ENCODE data around the gene RNF213.
A peak's percentile ranks its signal among the peaks of the same experiment; 100 is the strongest.
"Not testable (repeated sequence)": the region's sequence is repeated elsewhere in the genome, so short reads cannot be mapped to it uniquely, and the experiment has no call there.

Gene RNF213

DNA sequence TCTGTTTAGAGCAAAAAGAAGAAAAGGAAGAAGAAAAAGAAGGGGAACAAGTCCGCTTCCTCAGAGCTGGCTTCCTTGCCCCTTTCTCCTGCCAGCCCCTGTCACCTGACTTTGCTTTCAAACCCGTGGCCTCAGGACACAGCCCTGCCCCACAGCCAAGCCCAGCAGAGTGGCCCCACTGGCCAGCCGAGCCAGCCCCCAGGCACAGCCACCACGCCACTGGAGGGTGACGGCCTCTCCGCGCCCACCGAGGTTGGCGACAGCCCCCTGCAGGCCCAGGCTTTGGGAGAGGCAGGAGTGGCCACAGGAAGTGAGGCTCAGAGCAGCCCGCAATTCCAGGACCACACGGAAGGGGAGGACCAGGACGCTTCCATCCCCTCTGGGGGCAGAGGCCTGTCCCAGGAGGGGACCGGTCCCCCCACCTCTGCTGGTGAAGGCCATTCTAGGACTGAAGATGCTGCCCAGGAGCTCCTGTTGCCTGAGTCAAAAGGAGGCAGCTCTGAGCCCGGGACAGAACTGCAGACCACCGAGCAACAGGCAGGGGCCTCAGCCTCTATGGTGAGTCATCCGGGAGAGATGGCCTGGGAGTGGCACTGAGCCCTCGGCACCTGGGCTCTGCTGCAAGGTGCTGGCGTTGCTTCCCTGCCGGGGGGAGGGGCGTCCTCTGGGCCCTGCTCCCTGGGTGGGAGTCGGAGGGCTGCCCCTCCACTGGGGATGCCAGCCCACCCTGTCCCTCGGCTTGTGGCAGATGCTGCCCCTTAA, 27.3 kb downstream of the RNF213 start:
- Mint-ChIP-seq H3K36me3 (ENCODE audit: insufficient read depth) (peaks cover 70% of the 10 kb centered on the region), H3K9me3 (no peaks in the 10 kb centered on the region), H3K4me1 (ENCODE audit: low read depth in 2 of 2) (peaks cover 4 to 17% of the 10 kb centered on the region in 2 donors), H3K4me3 (no peak overlapping the region), H3K27ac (peak overlapping the region in 1 of 2 donors; percentile 75), H3K27me3 (no peaks in the 10 kb centered on the region)
- ATAC-seq (replicated peaks): no peak
- DNase-seq: no peak

DNA sequence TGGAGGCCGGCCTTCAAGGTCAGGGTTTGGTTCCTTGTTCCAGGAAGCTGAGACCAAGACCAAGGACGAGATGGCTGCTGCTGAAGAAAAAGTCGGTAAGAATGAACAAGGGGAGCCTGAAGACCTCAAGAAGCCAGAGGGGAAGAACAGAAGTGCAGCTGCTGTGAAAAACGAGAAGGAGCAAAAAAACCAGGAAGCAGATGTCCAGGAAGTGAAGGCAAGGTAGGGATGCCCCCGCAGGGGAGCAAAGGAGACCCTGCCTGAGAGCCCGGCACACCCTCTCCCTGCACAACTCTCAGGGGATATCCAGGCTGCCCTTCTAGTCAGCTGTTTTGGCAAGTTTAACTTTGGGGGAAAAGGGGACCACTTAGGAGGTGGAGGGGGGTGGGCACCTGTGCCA, 29.0 kb downstream of the RNF213 start:
- Mint-ChIP-seq H3K4me3 (peak overlapping the region in 1 of 2 donors; percentile 21), H3K9me3 (no peaks in the 10 kb centered on the region), H3K27ac (peak overlapping the region; percentile 60 to 75), H3K27me3 (no peaks in the 10 kb centered on the region), H3K4me1 (ENCODE audit: low read depth in 2 of 2) (peaks cover 2 to 14% of the 10 kb centered on the region in 2 donors), H3K36me3 (ENCODE audit: insufficient read depth) (peaks cover 78% of the 10 kb centered on the region)
- ATAC-seq (replicated peaks) (no peak), DNase-seq (no peak)

DNA sequence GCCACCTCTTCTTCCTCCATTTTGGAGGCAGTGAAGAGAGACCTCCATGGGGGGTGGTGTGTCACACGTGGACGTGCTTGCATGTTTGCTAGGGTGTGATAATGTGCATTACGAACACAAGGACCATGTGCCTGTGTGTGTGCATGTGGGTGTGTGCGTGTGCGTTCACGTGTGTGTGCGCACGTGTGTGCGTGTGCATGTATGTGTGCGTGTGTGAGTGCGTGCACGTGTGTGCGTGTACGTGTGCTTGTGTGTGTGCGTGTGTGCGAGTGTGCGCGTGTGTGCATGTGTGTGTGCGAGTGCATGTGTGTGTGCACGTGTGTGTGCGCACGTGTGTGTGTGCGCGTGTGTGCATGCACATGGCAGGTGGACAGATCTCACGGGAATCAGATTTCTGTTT, 29.5 kb downstream of the RNF213 start:
- DNase-seq (no peak), ATAC-seq (replicated peaks) (no peak)
- no peaks in the 10 kb centered on the region for H3K27me3 Mint-ChIP-seq
- H3K27ac Mint-ChIP-seq: no peak overlapping the region
- peaks cover 0 to 14% of the 10 kb centered on the region in 2 donors for H3K4me1 Mint-ChIP-seq (ENCODE audit: low read depth in 2 of 2)
- H3K36me3 Mint-ChIP-seq (ENCODE audit: insufficient read depth): peaks cover 82% of the 10 kb centered on the region
- H3K9me3 Mint-ChIP-seq: no peaks in the 10 kb centered on the region
- H3K4me3 Mint-ChIP-seq: no peak overlapping the region

DNA sequence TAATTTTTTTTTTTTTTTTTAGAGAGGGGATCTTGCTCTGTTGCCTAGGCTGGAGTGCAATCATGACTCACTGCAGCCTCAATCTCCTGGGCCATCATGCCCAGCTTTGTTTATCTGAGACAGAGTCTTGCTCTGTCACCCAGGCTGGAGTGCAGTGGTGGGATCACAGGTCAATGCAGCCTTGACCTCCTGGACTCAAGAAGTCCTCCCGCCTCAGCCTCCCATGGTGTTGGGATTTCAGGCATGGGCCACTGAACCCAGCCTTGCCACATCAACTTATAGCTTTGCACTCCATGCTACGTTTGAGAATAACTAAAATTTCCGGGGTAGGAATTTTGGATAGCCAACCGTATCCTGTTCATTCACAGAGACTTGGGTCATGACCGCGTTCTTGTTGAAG, 30.6 kb downstream of the RNF213 start:
- no peaks in the 10 kb centered on the region for H3K9me3 Mint-ChIP-seq
- H3K27ac Mint-ChIP-seq: no peak overlapping the region
- H3K4me3 Mint-ChIP-seq: no peak overlapping the region
- peaks cover 90% of the 10 kb centered on the region for H3K36me3 Mint-ChIP-seq (ENCODE audit: insufficient read depth)
- no peak for DNase-seq
- peaks cover 0 to 9% of the 10 kb centered on the region in 2 donors for H3K4me1 Mint-ChIP-seq (ENCODE audit: low read depth in 2 of 2)
- H3K27me3 Mint-ChIP-seq: no peaks in the 10 kb centered on the region
- ATAC-seq (replicated peaks): no peak

DNA sequence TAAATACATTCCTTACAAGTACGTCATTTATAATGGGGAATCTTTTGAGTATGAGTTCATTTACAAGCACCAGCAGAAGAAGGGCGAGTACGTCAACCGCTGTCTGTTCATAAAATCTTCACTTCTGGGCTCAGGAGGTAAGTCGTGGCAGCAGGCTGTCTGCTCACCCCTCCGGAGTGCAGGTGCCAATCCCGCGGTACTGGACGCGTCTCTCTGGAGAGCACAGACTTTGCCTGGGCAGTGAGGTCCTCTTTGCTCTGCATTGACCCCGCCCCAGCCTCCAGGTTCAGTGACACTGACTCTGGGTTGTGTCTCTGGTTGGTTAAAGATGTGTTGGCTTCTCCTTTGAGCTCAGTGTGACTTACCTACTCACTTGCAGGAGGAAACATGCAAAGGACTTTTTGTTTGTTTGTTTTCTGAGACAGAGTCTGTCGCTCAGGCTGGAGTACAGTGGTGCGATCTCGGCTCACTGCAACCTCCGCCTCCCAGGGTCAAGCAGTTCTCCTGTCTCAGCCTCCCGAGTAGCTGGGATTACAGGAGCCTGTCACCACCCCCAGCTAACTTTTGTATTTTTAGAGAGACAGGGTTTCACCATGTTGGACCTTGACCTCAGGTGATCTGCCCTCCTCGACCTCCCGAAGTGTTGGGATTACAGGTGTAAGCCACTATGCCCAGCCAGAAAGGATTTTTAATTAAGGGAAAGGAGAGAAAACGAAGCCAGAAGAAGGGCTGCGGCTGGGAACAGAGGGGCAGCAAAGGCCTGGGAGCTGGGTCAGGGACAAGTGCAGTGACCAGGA, 31.2 kb downstream of the RNF213 start:
- H3K27me3 Mint-ChIP-seq: no peaks in the 10 kb centered on the region
- H3K4me1 Mint-ChIP-seq (ENCODE audit: low read depth in 2 of 2): peaks cover 0 to 9% of the 10 kb centered on the region in 2 donors
- H3K36me3 Mint-ChIP-seq (ENCODE audit: insufficient read depth): peaks cover 95% of the 10 kb centered on the region
- H3K4me3 Mint-ChIP-seq: no peak overlapping the region
- no peak overlapping the region for H3K27ac Mint-ChIP-seq
- ATAC-seq (replicated peaks) (no peak), DNase-seq (no peak)
- no peaks in the 10 kb centered on the region for H3K9me3 Mint-ChIP-seq

DNA sequence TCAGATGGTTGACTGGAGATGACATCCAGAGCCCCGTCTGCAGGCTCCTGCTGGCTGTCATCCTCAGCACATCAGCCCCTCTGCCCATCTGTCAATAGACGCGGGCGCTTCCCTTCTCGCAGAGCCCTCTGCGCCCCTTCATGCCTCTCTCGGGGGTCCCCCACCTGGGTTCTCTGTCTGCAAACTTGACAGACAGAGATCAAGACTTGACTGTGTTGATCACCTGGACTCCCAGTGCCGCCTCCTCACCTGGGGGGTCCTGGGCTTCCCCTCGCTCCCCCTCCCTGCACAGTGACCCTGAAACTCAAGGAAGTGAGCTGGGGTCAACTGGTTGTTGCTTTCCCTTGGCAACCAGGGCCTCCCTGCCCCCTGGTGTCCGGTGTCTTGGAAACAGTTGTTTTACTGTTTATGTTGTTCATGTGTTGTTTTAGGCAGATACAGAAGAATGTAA, 31.9 kb downstream of the RNF213 start:
- ATAC-seq (replicated peaks) (no peak), DNase-seq (no peak)
- no peaks in the 10 kb centered on the region for H3K27me3 Mint-ChIP-seq
- H3K4me3 Mint-ChIP-seq: no peak overlapping the region
- H3K9me3 Mint-ChIP-seq: no peaks in the 10 kb centered on the region
- H3K4me1 Mint-ChIP-seq (ENCODE audit: low read depth in 2 of 2): peaks cover 0 to 9% of the 10 kb centered on the region in 2 donors
- peak overlapping the region in 1 of 2 donors; percentile 70 for H3K27ac Mint-ChIP-seq
- peaks cover 95% of the 10 kb centered on the region for H3K36me3 Mint-ChIP-seq (ENCODE audit: insufficient read depth)

DNA sequence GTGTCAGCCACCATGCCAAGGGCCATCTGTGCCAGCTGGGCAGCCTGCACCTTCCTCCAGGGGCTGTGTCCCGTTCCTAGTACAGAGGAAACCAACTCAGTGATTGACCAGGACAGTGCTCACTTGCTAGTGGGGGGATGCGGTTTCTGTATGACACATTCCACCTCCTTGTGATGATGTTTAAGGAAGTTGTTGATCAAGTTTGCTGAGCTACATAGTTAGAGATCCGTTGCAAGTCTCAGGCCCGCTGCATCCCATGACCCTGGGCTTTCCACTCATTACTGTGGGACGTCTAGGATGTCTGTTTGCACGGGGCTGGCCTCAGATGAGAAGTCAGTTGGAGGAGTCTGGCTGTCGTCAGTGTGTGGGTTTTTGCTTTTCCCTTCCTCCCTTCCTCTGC, 33.6 kb downstream of the RNF213 start:
- DNase-seq (no peak), ATAC-seq (replicated peaks) (no peak)
- H3K36me3 Mint-ChIP-seq (ENCODE audit: insufficient read depth): peaks cover 100% of the 10 kb centered on the region
- H3K9me3 Mint-ChIP-seq: no peaks in the 10 kb centered on the region
- no peak overlapping the region for H3K4me3 Mint-ChIP-seq
- H3K27me3 Mint-ChIP-seq: no peaks in the 10 kb centered on the region
- H3K27ac Mint-ChIP-seq: peak overlapping the region in 1 of 2 donors; percentile 58
- H3K4me1 Mint-ChIP-seq (ENCODE audit: low read depth in 2 of 2): peaks cover 0 to 9% of the 10 kb centered on the region in 2 donors

DNA sequence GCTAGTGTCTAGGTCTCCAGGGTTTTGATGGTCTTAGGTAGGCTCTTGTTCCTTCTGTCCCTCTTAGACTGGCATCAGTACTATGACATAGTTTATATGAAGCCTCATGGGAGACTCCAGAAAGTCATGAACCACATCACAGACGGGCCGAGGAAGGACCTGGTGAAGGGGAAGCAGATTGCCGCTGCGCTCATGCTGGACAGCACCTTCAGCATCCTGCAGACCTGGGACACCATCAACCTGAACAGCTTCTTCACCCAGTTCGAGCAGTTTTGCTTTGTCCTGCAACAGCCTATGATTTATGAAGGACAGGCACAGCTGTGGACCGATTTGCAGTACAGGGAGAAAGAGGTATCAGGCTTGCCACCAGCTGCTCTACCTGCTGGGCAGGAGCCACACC, 34.0 kb downstream of the RNF213 start:
- H3K27ac Mint-ChIP-seq: peak overlapping the region in 1 of 2 donors; percentile 58
- no peak overlapping the region for H3K4me3 Mint-ChIP-seq
- peaks cover 100% of the 10 kb centered on the region for H3K36me3 Mint-ChIP-seq (ENCODE audit: insufficient read depth)
- H3K27me3 Mint-ChIP-seq: no peaks in the 10 kb centered on the region
- peaks cover 0 to 8% of the 10 kb centered on the region in 2 donors for H3K4me1 Mint-ChIP-seq (ENCODE audit: low read depth in 2 of 2)
- no peak for ATAC-seq (replicated peaks)
- no peaks in the 10 kb centered on the region for H3K9me3 Mint-ChIP-seq
- no peak for DNase-seq

DNA sequence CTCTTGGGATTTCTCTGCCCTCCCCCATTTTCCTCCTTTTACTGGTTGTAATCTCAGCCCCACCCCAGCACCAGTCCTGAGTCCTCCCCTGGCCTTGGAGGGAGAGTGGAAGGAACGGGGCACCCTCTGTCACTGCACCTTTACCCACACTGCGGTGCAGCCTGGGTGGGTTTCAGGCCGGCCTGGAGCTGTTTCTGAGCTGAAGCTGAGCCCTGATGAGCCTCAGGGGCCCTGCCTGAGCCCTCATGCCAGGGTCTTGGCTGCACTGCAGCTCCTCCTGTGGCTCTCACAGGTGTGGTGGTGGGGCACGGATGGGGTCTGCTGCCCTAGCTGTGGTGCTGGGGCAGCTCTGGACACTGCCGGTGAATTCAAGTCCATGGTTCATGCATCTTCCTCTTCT, 34.5 kb downstream of the RNF213 start:
- Mint-ChIP-seq H3K4me3 (no peak overlapping the region), H3K4me1 (ENCODE audit: low read depth in 2 of 2) (peaks cover 0 to 12% of the 10 kb centered on the region in 2 donors), H3K27me3 (no peaks in the 10 kb centered on the region), H3K36me3 (ENCODE audit: insufficient read depth) (peaks cover 100% of the 10 kb centered on the region), H3K9me3 (no peaks in the 10 kb centered on the region), H3K27ac (peak overlapping the region in 1 of 2 donors; percentile 29)
- DNase-seq (no peak), ATAC-seq (replicated peaks) (no peak)

DNA sequence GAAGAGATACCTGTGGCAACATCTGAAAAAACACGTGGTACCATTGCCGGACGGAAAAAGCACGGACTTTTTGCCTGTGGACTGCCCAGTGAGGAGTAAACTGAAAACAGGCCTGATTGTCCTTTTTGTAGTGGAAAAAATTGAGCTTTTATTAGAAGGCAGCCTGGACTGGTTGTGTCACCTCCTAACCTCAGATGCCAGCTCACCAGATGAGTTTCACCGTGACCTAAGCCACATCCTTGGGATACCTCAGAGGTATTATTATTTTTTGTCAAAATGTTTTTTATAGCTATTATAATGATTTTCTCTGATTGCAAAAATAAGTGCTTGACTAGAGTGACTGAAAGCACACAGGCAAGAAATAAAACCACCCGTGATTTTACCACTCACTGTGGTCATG, 34.9 kb downstream of the RNF213 start:
- H3K27ac Mint-ChIP-seq: peak overlapping the region in 1 of 2 donors; percentile 61
- H3K27me3 Mint-ChIP-seq: no peaks in the 10 kb centered on the region

DNA sequence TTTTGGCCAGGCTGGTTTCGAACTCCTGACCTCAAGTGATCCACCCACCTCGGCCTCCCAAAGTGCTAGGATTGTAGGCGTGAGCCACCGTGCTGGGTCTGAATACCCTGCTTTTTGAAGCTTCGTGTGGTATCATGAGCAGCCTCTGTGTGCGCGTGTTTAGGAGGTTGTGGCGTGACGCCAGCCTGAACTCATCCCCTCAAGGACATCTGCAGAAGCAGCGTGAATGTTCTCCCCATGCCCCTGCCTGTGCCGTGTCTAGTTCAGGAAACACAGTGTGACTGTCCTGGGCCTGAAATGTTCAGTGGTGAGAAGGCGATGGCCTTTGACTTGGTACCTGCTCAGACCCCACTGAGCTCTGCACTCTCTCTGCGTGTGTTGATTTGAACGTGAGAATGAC, 35.6 kb downstream of the RNF213 start:
- Mint-ChIP-seq H3K36me3 (ENCODE audit: insufficient read depth) (peaks cover 100% of the 10 kb centered on the region), H3K4me1 (ENCODE audit: low read depth in 2 of 2) (peaks cover 6 to 16% of the 10 kb centered on the region in 2 donors), H3K4me3 (no peak overlapping the region), H3K27me3 (no peaks in the 10 kb centered on the region), H3K9me3 (no peaks in the 10 kb centered on the region), H3K27ac (peak overlapping the region; percentile 61 to 73)
- no peak for DNase-seq
- ATAC-seq (replicated peaks): no peak

More for the DNA sequence above, 34.9 kb downstream of the RNF213 start:
- no peak for DNase-seq
- Mint-ChIP-seq H3K9me3 (no peaks in the 10 kb centered on the region), H3K4me1 (ENCODE audit: low read depth in 2 of 2) (peaks cover 0 to 14% of the 10 kb centered on the region in 2 donors), H3K4me3 (no peak overlapping the region), H3K36me3 (ENCODE audit: insufficient read depth) (peaks cover 100% of the 10 kb centered on the region)
- no peak for ATAC-seq (replicated peaks)

DNA sequence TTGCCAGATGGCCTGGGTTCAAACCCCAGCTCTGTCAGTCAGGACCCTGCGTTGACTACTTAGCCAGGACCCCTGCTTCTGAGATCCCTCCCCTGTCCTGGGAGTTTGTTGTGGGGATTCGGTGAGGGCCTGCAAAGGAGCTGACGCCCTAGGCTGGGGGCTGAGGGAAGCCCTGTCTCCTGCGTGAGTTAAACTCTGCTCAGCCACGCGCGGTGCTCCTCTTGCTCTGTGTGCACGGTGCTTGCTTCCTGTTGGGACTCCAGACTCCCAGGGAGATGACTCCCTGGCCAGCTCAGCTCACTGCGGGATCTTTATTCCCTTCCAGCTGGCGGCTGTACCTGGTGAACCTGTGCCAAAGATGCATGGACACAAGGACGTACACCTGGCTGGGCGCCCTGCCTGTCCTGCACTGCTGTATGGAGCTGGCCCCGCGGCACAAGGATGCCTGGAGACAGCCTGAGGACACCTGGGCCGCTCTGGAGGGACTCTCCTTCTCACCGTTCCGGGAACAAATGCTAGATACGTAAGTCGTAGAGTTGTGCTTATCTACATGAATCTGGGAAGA, 37.4 kb downstream of the RNF213 start:
- peaks cover 100% of the 10 kb centered on the region for H3K36me3 Mint-ChIP-seq (ENCODE audit: insufficient read depth)
- no peaks in the 10 kb centered on the region for H3K9me3 Mint-ChIP-seq
- DNase-seq (no peak), ATAC-seq (replicated peaks) (no peak)
- H3K4me3 Mint-ChIP-seq: no peak overlapping the region
- peak overlapping the region in 1 of 2 donors; percentile 60 for H3K27ac Mint-ChIP-seq
- peaks cover 12 to 19% of the 10 kb centered on the region in 2 donors for H3K4me1 Mint-ChIP-seq (ENCODE audit: low read depth in 2 of 2)
- no peaks in the 10 kb centered on the region for H3K27me3 Mint-ChIP-seq

DNA sequence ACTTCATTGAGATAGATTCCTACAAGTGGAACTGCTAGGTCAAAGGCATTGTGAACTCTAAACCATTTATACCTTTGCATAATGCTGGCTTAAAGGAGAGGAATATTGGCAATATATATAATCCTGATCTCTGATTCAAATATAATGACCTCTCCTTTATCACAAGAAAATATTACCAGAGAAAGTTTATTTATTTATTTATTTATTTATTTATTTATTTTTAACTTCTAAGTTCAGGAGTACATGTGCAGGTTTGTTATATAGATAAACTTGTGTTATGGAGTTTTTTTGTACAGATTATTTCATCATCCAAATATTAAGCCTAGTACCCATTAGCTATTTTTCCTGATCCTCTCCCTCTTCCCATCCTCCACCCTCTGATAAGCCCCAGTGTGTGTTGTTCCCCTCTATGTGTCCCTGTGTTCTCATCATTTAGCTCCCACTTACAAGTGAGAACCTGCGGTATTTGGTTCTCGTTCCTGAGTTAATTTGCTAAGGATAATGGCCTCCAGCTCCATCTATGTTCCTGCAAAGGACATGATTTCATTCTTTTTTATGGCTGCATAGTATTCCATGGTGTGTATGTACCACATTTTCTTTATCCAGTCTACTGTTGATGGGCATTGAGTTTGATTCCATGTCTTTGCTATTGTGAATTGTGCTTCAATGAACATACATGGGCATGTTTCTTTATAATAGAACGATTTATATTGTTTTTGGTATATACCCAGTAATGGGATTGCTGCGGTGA, 38.9 kb downstream of the RNF213 start:
- peaks cover 97% of the 10 kb centered on the region for H3K36me3 Mint-ChIP-seq (ENCODE audit: insufficient read depth)
- not testable (repeated sequence) for DNase-seq; H3K4me3 Mint-ChIP-seq; H3K9me3 Mint-ChIP-seq; ATAC-seq (replicated peaks); H3K27me3 Mint-ChIP-seq
- H3K27ac Mint-ChIP-seq: peak overlapping the region; percentile 33 to 70
- peaks cover 12 to 17% of the 10 kb centered on the region in 2 donors for H3K4me1 Mint-ChIP-seq (ENCODE audit: low read depth in 2 of 2)

Data from effector memory CD8-positive, alpha-beta T cell (primary cell).